OCI-LY7 (cell line): ENCODE data around the gene SND1.

ENCODE experiments used
- EZH2phosphoT487 ChIP-seq: fragments of 200-600 bp; sonication (generic); IDR thresholded peaks from 2 replicates; pipeline ENCODE4 v1.6.1; 2018; ENCODE audit warnings: low read depth, borderline replicate concordance, mild to moderate bottlenecking, mixed run types, antibody characterized with exemption, low read length, moderate library complexity, mixed read lengths
- TF ChIP-seq, protein P1 (sequence below): fragments of 200-600 bp; sonication (generic); conservative IDR thresholded peaks from 2 replicates; pipeline ENCODE4 v1.5.1; 2014; ENCODE audit warnings: mild to moderate bottlenecking, antibody characterized with exemption, low read length, moderate library complexity, mixed read lengths

DNA sequence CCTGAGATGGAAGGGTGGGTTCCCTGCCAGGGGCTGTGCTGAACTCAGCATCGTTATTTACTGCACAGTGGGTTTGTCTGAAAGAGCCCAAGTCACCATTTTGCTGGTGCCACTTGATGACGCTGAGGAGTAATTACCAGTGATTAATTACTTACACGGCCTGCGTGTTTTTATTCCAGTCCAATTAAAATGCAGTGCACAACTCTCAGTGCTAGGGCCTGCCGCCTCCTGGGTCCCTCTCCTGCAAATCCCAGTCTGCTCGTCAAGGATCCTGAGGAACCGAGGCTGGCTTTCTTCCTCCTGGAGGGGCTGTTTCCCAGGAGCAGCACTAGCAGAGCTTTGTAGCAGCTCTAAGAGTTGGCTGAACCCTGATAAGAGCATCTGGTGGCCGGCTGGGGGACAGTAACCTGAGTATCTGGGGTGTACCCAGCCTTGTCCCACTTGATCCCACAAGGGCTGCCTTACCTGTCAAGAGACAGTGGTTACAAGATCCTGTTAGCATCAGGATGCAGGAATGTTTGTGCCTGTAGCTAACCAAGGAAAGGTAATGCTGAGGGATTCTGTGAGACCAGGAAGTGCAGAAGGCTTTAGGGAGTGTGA lies 424.3 kb downstream of the SND1 start:
- TF ChIP-seq, protein P1, sequence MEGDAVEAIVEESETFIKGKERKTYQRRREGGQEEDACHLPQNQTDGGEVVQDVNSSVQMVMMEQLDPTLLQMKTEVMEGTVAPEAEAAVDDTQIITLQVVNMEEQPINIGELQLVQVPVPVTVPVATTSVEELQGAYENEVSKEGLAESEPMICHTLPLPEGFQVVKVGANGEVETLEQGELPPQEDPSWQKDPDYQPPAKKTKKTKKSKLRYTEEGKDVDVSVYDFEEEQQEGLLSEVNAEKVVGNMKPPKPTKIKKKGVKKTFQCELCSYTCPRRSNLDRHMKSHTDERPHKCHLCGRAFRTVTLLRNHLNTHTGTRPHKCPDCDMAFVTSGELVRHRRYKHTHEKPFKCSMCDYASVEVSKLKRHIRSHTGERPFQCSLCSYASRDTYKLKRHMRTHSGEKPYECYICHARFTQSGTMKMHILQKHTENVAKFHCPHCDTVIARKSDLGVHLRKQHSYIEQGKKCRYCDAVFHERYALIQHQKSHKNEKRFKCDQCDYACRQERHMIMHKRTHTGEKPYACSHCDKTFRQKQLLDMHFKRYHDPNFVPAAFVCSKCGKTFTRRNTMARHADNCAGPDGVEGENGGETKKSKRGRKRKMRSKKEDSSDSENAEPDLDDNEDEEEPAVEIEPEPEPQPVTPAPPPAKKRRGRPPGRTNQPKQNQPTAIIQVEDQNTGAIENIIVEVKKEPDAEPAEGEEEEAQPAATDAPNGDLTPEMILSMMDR, result no peak
- no peak for TF ChIP-seq EZH2phosphoT487
